H54 (cell line): Measurements from ENCODE around the gene ANKRD34C.

Source experiments
- DNase-seq: peaks from one replicate; pipeline ENCODE4 v3.0.0; 2011; ENCODE audit warnings: low spot score, mixed read lengths; ENCODE audit not compliant: insufficient read length
- FAIRE-seq: peaks from 3 replicates; lab custom pipeline; 2011; peaks lifted over from hg19 to GRCh38; lab: Jason Lieb, UNC
- POLR2A ChIP-seq: IDR thresholded peaks from 2 replicates; pipeline ENCODE4 v1.6.1; 2011; ENCODE audit warnings: low read depth, mild to moderate bottlenecking, low read length

ANKRD34C gene

DNA sequence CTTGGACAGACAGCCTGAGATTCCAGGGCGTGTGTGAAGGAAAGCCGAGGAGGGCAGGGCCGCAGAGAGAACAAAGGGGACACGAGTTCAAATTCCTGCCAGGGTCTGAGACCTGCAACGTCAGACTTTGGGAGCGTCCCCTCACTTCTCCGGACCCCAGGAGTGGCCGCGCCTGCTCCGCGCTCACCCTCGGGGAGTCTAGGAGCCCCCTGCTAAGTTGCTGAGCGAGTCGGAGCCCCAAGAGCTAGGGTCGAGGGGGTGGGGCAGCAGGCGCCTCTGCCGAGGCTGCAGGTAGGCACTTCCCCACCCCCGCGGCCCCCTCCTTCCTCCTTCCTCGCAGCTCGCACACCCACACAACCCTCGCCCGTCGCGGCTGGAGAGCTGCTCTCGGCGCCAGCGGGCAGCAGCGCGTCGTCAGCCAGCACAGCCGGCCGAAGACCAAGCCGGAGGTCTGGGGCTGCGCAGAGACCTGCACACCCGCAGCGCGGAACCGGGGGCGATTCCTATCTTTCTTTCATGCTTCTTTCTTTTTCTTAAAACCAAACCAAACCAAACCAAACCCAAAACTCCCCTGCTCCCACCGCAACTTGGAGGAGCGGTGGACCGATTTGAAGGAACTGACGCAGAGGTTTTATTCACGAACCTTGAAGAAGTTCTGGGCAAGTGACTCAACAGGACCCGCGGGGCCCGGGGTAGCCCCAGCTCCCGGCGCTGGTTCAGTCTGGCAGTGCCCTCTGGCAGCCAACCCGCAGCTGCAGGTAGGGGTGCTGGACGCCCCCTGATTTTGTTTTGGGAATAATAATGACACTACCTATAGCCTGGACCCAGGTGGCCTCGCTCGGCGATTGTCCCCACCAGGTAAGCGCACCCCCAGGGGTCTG, at the start of gene ANKRD34C:
Gene ANKRD34C, plus strand, starts transcription at position 352 of the 881 bp plus-strand sequence. CDS start 10,563 bp downstream, outside the sequence.
- DNase-seq = no peak
- no peak for TF ChIP-seq POLR2A
- no peak for FAIRE-seq

DNA sequence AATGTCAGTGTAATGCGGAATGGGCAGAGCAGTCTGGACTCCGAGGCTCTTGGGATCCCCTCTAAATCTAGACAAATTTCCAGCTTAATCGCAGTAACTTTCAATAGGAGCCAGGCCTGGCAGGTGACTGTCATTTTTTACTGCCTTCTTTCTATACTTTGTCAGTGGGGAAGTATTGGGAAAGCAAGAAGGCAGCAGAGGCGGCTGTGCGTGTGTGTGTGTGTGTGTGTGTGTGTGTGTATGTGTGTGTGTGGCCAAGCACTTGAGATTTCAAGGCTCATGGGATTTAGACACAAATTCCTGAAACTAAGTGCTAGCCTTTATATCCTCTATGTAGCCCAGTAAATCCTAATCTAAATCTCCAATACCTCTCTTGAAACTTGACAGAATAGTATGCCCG, 49.3 kb upstream of the ANKRD34C start:
- FAIRE-seq (no peak), DNase-seq (no peak)
- TF ChIP-seq POLR2A = no peak

DNA sequence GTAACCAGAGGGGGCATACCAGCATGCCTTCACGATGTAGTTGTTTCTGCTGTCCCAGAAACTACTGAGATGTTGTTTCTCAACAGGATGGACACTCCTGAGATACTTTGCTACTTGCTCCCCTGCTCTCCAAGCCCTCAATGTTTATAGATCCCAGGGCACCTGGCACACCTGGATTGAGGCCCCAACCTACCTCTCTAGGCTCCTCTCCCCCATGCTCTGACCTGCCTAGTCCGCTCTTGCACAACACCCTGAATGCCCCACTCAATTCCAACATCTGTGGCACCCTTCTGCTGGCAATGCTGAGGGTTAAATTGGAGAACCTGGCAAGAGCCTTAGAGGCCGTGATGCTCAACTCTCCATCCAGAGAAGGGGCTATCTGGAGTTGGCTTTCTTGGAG, 42.5 kb upstream of the ANKRD34C start:
- no peak for FAIRE-seq
- TF ChIP-seq POLR2A = no peak

DNA sequence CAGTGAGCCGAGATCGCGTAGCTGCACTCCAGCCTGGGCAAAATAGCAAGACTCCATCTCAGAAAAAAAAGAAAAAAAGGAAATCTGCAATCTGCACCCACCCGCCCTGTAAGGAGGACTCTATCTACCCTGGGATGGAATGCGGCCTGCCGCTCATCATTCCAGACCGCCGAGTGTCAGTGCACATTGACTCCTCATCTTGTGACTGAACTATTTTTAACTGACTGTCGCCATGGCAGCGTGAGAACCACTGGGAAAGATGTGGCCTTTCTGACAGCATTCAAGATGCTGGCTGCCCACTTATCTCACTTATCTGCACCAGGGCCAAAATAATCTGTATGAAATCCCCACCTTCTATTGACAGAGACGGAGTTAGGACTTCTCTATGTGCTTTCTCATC, 38.8 kb upstream of the ANKRD34C start:
- TF ChIP-seq POLR2A = no peak
- DNase-seq = no peak
- no peak for FAIRE-seq

More for the DNA sequence above, 42.5 kb upstream of the ANKRD34C start:
- no peak for DNase-seq

- FAIRE-seq = no peak
- no peak for DNase-seq
- TF ChIP-seq POLR2A = no peak
These were observed 37.6 kb upstream of the ANKRD34C start for GRCh38 chr15:79244876-79245275.

- no peak for TF ChIP-seq POLR2A
- DNase-seq (no peak), FAIRE-seq (no peak)
These were observed 34.3 kb upstream of the ANKRD34C start for GRCh38 chr15:79248183-79248582.

GRCh38 chr15:79257454-79257853, 25.1 kb upstream of the ANKRD34C start:
- TF ChIP-seq POLR2A = no peak
- DNase-seq = no peak
- no peak for FAIRE-seq

GRCh38 chr15:79261836-79262235, 20.7 kb upstream of the ANKRD34C start:
- no peak for FAIRE-seq
- no peak for DNase-seq
- TF ChIP-seq POLR2A = no peak

GRCh38 chr15:79265167-79265566, 17.4 kb upstream of the ANKRD34C start:
- DNase-seq (no peak), FAIRE-seq (no peak)
- TF ChIP-seq POLR2A = no peak

DNA sequence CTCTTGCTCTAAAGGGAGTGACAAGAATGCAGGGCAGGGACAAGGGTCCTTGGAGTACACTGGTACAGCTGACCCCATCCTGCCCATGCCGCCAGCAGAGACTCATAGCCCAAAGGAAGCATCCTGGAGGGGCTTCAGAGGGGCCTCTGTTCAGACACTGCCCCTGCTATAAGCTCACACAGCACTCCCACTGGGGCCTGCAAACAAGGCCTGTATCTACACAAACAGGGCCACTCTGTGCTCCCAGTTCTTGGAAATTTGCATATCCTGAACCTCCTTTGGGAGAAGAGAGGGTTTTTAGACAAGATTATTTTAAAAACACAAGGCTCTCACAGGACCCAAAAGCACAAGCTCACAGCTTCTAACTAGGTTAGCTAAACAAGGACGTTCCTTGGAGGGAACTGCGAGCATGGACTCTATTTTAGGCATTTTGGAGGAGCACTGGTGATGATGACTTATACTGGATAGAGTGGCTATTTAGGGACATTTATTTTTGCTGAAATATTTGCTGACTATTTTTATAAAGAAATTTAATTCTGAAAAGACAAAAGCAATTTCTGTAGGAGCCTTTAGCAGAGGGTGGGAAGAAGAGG, 16.4 kb upstream of the ANKRD34C start:
- no peak for FAIRE-seq
- no peak for TF ChIP-seq POLR2A
- DNase-seq = no peak

GRCh38 chr15:79283252-79284048, 928 bp downstream of the ANKRD34C start:
- FAIRE-seq (no peak), DNase-seq (no peak)
- no peak for TF ChIP-seq POLR2A

- no peak for TF ChIP-seq POLR2A
- no peak for FAIRE-seq
- no peak for DNase-seq
These were observed 8.2 kb downstream of the ANKRD34C start for GRCh38 chr15:79290642-79291275.

- FAIRE-seq = no peak
- TF ChIP-seq POLR2A = no peak
These were observed 9.5 kb downstream of the ANKRD34C start for GRCh38 chr15:79292011-79292410.

More at GRCh38 chr15:79292011-79292410, 9.5 kb downstream of the ANKRD34C start:
- DNase-seq = no peak
